Activated effector memory CD4-positive, alpha-beta T cell treated with anti-CD3 and anti-CD28 coated beads, Interleukin-2, amount 50 U/mL, for 16 hours (primary cell): ENCODE measurements around the gene GCNT2.
"Not testable (repeated sequence)": the region's sequence is repeated elsewhere in the genome, so short reads cannot be mapped to it uniquely, and the experiment has no call there.

Experiments
- DNase-seq: peaks from one replicate; pipeline ENCODE4 v3.0.0-alpha.2; 2020

GCNT2 gene

DNA sequence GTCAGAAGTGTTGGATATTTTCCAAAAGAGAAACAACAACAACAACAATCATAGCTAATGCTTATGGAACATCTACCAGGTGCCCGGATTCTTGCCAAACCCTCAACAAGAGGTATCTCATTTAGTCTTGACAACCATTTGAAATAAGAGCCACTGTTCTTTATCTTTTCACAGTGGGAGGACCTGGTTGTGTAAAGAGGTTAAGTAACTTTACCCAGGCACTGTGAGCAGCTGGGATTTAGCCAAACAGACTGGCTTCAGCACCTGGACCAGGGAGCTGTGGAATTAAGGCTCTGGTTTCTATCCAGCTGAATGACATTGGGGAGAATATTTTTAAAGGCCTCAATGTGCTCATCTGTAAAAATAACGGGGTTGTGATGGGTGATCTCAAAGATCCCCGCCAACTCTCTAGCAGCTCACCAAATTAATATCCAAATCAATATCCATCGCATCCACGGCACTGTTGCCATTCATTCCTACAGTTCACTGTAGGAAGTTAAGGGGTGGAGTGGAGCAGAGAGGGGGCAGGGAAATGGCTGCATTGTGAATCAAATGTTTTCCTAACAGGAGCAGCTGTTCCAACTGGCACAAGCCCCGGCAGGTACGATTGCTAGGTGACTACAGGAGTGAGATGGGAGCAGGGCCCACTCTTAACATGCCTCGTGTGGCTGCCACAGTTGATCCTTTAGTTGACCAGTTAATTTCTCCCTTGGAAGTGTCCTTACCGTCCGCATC is 61.8 kb downstream of the GCNT2 start:
- no peak for DNase-seq

DNA sequence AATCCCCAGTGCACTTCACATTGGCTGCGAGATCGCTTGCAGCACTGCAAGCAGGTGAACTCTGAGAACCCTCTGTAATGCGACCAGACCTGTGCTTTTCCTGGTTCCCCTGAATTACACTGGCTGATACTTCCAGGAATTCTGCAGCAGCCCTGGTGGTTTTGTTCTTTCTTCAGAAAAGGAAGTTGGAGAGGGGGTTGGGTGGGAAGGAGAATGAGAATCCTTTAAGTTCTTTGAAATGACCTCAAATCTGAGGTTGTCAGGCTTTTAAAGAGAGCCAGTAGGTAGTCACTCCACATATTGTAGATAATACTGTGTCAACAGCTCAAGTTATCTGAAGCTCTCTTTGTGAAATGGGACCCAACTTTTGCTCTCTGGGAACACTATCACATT is 62.4 kb downstream of the GCNT2 start:
- DNase-seq: no peak

- DNase-seq: no peak
Observed at GRCh38 chr6:10584607-10585006, 63.5 kb downstream of the GCNT2 start.

DNA sequence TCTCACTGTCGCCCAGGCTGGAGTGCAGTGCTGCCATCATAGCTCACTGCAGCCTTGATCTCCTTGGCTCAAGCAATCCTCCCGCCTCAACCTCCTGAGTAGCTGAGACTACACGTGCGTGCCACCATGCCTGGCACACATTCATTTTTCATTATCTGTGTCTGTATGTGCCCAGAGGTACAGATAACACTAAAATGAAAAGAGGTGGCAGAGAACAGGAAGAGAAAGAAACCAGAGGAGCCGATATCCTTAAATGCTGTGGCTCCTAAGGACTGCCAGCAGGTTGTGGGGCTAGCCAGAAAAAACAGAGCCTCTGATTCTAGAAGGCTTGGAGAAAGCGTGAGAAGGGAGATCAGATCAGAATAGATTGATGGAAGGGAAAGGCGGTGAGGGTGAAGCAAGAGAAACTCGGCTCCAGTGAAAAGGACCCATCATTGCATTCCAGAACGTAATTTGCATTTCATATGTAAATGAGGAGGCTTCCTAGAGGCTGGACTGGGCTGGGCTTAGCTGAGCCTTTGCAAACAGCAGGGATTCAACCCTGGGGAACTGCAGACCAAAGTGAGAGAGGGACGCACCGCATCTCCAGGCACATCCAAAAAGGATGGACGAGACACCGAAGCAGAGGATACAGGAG is 64.2 kb downstream of the GCNT2 start:
- DNase-seq: no peak

DNA sequence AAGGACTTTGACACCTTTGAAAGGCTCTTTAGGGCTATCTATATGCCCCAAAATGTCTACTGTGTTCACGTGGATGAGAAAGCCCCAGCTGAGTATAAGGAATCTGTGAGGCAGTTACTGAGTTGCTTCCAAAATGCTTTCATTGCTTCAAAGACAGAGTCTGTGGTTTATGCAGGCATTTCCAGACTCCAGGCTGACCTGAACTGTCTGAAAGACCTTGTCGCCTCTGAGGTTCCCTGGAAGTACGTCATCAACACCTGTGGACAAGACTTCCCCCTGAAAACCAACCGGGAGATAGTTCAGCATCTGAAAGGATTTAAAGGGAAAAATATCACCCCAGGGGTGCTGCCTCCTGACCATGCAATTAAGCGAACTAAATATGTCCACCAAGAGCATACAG is 65.2 kb downstream of the GCNT2 start:
- DNase-seq: no peak

GRCh38 chr6:10587656-10588406 is 66.7 kb downstream of the GCNT2 start:
- DNase-seq: no peak

DNA sequence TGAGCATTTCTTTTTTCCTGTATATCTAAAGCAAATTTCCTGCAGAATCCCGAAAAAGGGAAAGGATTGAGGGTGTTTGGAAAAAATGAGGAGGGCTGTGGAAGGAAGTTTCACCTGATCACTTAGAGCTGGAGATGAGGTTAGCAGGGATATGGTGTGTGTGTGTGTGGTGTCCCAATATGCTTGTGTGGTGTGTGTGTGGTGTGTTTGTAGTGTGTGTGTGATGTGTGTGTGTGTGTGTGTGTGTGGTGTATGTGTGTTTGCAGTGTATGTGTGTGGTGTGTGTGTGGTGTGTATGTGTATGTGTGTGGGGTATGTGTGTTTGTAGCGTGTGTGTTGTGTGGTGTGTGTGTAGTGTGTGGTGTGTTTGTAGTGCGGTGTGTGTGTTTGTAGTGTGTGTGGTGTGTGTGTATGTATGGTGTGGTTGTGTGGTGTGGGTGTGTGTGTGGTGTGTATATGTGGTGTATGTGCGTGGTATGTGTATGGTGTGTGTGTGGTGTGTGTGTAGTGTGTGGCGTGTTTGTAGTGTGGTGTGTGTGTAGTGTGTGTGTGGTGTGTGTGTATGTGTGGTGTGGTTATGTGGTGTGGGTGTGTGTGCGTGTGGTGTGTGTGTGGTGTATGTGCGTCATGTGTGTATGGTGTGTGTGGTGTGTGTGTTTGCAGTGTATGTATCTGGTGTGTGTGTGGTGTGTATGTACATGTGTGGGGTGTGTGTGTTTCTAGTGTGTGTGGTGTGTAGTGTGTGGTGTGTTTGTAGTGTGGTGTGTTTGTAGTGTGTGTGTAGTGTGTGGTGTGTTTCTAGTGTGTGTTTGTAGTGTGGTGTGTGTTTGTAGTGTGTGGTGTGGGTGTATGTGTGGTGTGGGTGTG is 67.6 kb downstream of the GCNT2 start:
- no peak for DNase-seq

GRCh38 chr6:10589429-10589727 is 68.2 kb downstream of the GCNT2 start:
- no peak for DNase-seq

GRCh38 chr6:10589983-10590382 is 68.8 kb downstream of the GCNT2 start:
- no peak for DNase-seq

DNA sequence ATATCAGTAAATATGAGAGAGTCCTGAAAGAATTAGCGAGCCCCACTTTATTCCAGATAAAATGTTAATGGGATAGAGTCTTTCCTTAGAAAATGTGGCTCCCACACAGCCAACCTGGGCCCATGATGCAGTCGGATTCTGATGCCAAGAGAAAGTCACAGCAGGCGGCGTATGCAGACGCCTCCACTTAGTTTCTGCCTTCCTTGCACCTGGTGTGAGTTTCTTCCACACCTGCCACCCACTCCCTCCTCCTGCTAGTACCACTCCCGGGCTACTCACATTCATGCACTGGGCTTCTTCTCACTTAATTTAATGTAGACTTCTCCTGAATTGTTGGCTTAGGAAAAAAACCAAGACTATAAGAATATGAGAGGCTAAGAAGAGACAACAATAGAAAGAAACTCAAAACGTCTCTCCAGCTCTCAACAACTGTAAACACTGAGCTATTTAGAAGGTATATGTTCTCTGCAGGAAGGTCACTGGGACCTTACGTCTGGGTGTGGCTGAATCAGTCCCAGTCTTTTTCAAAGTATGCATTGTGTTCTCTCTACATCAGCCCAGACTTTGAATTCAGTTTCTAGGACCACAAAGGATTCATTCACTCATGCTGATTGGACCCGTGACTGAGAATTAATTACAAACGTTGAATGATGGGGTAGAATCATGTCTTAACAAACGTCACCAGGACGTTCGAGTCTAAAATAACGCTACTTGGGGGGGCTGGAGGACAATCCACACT is 70.4 kb downstream of the GCNT2 start:
- DNase-seq: no peak

GRCh38 chr6:10595731-10596664 is 74.8 kb downstream of the GCNT2 start:
- DNase-seq: no peak

- DNase-seq: no peak
Observed at GRCh38 chr6:10597499-10598001, 76.4 kb downstream of the GCNT2 start.

- no peak for DNase-seq
Observed at GRCh38 chr6:10598084-10598960, 77.2 kb downstream of the GCNT2 start.

GRCh38 chr6:10599046-10599445 is 77.9 kb downstream of the GCNT2 start:
- DNase-seq: no peak

DNA sequence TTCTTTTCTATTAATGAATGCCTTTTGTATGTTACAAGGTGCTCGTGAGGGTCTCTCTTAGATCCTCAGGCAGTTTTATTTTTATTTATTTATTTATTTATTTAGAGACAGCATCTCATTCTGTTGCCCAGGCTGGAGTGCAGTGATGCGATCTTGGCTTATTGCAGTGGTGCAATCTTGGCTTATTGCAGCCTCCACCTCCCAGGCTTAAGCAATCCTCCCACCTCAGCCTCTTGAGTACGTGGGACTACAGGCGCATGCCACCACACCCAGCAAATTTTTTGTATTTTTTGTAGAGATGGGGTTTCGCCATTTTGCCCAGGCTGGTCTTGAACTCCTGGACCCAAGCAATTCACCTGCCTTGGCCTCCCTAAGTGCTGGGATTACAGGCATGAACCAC is 79.5 kb downstream of the GCNT2 start:
- not testable (repeated sequence) for DNase-seq

DNA sequence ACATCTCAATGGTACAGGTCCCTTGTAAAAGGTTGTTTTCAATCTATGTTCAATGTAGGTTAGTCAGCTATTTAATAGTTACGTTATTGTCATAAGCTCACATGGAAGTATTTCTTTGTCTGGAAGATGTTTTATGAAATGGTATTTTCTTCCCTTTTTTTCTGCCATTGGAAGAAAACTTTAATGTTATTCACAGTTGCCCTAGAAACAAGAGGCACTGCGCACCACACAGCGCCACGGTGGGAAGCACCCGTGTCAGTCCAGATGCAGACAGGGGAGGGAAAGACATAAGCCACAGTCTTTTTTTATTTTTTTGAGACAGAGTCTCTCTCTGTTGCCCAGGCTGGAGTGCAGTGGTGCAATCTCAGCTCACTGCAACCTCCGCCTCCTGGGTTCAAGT is 82.1 kb downstream of the GCNT2 start:
- no peak for DNase-seq

DNA sequence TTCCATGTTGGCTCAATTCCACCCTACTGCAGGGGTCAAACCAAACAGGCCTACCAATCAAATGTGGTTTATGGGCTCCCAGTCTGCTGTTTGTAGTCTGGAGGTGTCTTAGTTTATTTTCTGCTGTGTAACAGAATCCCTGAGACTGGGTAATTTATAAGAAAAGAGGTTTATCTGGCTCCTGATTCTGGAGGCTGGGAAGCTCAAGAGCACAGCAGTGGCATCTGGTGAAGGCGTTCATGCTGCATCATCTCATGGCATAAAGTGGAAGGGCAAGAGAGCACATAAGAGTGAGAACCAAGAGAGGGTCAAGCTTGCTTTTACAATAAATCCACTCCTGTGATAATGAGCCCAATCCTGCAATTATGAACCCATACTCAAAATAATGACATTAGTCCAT is 87.9 kb downstream of the GCNT2 start:
- no peak for DNase-seq

- no peak for DNase-seq
Observed at GRCh38 chr6:10610289-10610688, 89.1 kb downstream of the GCNT2 start.

GRCh38 chr6:10612161-10612560 is 91.0 kb downstream of the GCNT2 start:
- no peak for DNase-seq

DNA sequence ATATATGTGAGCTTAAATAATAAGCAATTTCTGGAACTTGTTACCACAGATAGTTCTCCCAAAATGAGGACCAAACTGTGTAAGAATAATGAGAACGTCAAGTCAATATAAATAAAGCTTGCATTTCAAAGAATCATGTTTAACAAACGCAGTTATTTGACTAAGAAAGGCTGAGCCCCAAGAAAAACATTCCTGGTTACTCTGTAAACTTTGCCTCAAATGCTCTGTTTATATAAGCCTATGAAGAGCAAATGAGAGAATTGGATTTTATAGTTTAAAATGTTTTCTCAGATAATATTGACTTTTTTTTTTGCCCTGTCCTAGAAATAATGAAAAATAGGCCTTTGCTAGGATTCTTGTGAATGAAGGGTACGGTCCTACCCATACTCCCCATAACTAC is 91.9 kb downstream of the GCNT2 start:
- DNase-seq: no peak
